Panc1 (cell line): ENCODE data around the gene SLC7A4. TPM values are rescaled to one million over a fixed set of nuclear protein-coding genes. Genes with fewer than 3 reads are reported as not detected.

ENCODE experiments used
- ATAC-seq: fragments of 200-7000 bp; cut with Tn5 transposase; 2 replicates; pipeline ENCODE4 v1.9.1; 2020; ENCODE audit warnings: mild to moderate bottlenecking, moderate library complexity
- BruUV-seq: library from RNA; stranded (reverse); fragments of 400-500 nt; replicated peaks from 2 replicates; lab custom pipeline; 2021; lab: Mats Ljungman, UMichigan
- CTCF ChIA-PET: fragments of 300-600 bp; sonication (Branson Sonifier 250); formaldehyde crosslinking; loops from one replicate; lab custom pipeline; 2022; ENCODE audit warnings: antibody characterized with exemption; lab: Charles Lee
- POLR2A ChIA-PET: fragments of 300-600 bp; sonication (Branson Sonifier 250); formaldehyde crosslinking; loops from one replicate; lab custom pipeline; 2022; ENCODE audit warnings: antibody characterized with exemption; lab: Charles Lee
- DNase-seq: peaks from one replicate; pipeline ENCODE4 v3.0.0-alpha.2; 2010; ENCODE audit warnings: low read depth, low spot score
- H3K27ac ChIP-seq: 2 replicates; pipeline ENCODE4 v1.5.1; 2011; ENCODE audit warnings: mild to moderate bottlenecking, low read length, inconsistent platforms
- H3K27me3 ChIP-seq: fragments of 200-500 bp; sonication (Bioruptor generic); 2 replicates; pipeline ENCODE4 v1.6.0; 2014; ENCODE audit warnings: low read length, inconsistent platforms; ENCODE audit not compliant: control insufficient read depth, insufficient read depth
- H3K36me3 ChIP-seq: fragments of 200-500 bp; sonication (Bioruptor generic); 2 replicates; pipeline ENCODE4 v1.5.1; 2014; ENCODE audit warnings: inconsistent platforms, mild to moderate bottlenecking, low read length, moderate library complexity; ENCODE audit not compliant: control insufficient read depth, insufficient read depth
- H3K4me1 ChIP-seq: 2 replicates; pipeline ENCODE4 v1.5.1; 2011; ENCODE audit warnings: inconsistent platforms, mild to moderate bottlenecking, low read length, moderate library complexity; ENCODE audit not compliant: control insufficient read depth, insufficient read depth
- H3K4me3 ChIP-seq, 2 experiments: 2 replicates each; pipeline ENCODE4 v1.5.1; 2011 to 2012; ENCODE audit warnings: low read depth in 2 of 2, low read length in 2 of 2, mild to moderate bottlenecking in 2 of 2, inconsistent platforms in 1 of 2, moderate library complexity in 1 of 2
- H3K9me3 ChIP-seq: fragments of 200-500 bp; sonication (Bioruptor generic); 2 replicates; pipeline ENCODE4 v1.5.1; 2014; ENCODE audit warnings: low read depth, mild to moderate bottlenecking, inconsistent platforms, low read length, moderate library complexity; ENCODE audit not compliant: control insufficient read depth, insufficient read depth
- CTCF ChIP-seq: fragments of 450-650 bp; IDR thresholded peaks from 2 replicates; pipeline ENCODE4 v1.5.1; 2017; ENCODE audit warnings: mild to moderate bottlenecking
- POLR2AphosphoS5 ChIP-seq: IDR thresholded peaks from 2 replicates; pipeline ENCODE4 v1.6.1; 2012; ENCODE audit warnings: mild to moderate bottlenecking, low read depth, low read length, moderate library complexity
- REST ChIP-seq, 2 experiments: IDR thresholded peaks; 2 replicates each; pipeline ENCODE4 v1.6.1; 2011 to 2012; ENCODE audit warnings: low read depth in 2 of 2, control low read depth in 1 of 2, low read length in 1 of 2, mild to moderate bottlenecking in 1 of 2, moderate library complexity in 1 of 2; ENCODE audit not compliant: insufficient read depth in 1 of 2
- SIN3A ChIP-seq: IDR thresholded peaks from 2 replicates; pipeline ENCODE4 v1.6.1; 2012; ENCODE audit warnings: low read depth, mild to moderate bottlenecking, low read length, moderate library complexity, borderline replicate concordance; ENCODE audit not compliant: insufficient read depth
- TCF7L2 ChIP-seq: IDR thresholded peaks from 2 replicates; pipeline ENCODE4 v1.6.1; 2011; ENCODE audit warnings: mild to moderate bottlenecking, low read depth, low read length, inconsistent platforms
- in situ Hi-C: cut with HindIII; loops from 2 replicates; pipeline ENCODE4 v1.10.0; 2016; ENCODE audit warnings: low sequenced_read_pairs, low pct_unique_long_range_greater_than_20kb
- intact Hi-C: fragments of 100-400 bp; cut with micrococcal nuclease; formaldehyde crosslinking; loops from one replicate; pipeline ENCODE4 v1.10.0; 2022; ENCODE audit not compliant: unreplicated experiment
- total RNA-seq: library from RNA; stranded (reverse); gene quantifications from one replicate; pipeline ENCODE4 v1.2.1, GENCODE V29; 2021; ENCODE audit not compliant: unreplicated experiment

The SLC7A4 gene
- total RNA-seq, 1 experiment from 2014 or later: not detected

DNA sequence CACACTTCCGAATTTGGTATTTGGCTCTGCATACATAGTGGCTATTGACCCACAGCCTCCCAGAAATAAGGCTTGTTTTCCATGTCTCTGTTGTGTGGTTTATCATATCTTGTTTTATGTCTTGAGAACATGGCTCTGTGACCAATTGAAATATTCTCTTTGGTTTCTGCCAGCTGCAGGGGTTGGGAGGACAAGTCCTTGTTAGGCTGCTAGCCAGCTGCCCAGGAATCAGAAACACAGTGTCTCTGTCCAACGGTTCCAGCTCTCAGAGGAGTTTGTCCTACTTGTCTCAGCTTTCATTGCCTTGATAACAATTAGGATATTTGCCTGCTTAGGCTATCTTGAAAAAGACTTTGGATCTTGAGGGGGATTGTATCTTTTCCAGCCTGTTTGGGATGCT is 6.0 kb upstream of the SLC7A4 start:
- DNase-seq: no peak
- in situ Hi-C loops: no loop called here
- Histone ChIP-seq H3K27me3 (no peaks in the 10 kb centered on the region), H3K9me3 (no peaks in the 10 kb centered on the region), H3K4me1 (no peaks in the 10 kb centered on the region), H3K36me3 (no peaks in the 10 kb centered on the region), H3K27ac (no peak overlapping the region), H3K4me3 (no peak overlapping the region)
- intact Hi-C loops: no loop called here
- TF ChIP-seq CTCF (no peak), POLR2AphosphoS5 (no peak), REST (IDR thresholded peaks at IDR 0.05; ENCODE audit: insufficient read depth in 1 of 2, low read depth in 2 of 2, low read length in 1 of 2) (no peak), TCF7L2 (no peak), SIN3A (no peak)
- no TSS peak for BruUV-seq
- ChIA-PET POLR2A (no interaction called here), CTCF (no interaction called here)
- no peak for ATAC-seq

DNA sequence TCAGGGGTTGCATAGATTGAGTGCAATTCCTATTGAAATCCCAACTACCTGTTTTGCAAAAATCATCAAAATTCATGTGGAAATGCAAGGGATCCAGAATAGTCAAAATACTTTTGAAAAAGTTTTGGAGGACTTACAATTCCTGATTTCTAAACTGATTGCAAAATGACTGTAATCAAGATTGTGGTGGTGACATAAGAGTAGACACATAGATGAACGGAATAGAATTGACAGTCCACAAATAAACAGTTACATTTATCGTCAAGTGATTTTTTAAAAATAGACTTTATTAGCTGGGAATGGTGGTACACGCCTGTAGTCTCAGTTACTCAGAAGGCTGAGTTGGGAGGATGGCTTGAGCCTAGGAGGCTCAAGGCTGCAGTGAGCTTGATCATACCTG is 2.6 kb upstream of the SLC7A4 start:
- DNase-seq (no peak), ATAC-seq (no peak)
- ChIA-PET CTCF (no interaction called here), POLR2A (no interaction called here)
- H3K27me3 ChIP-seq: no peaks in the 10 kb centered on the region
- TF ChIP-seq CTCF: no peak
- TF ChIP-seq REST (IDR thresholded peaks at IDR 0.05; ENCODE audit: insufficient read depth in 1 of 2, low read depth in 2 of 2, low read length in 1 of 2): no peak
- TF ChIP-seq TCF7L2: no peak
- no peak for TF ChIP-seq SIN3A
- no peak for TF ChIP-seq POLR2AphosphoS5
- no peaks in the 10 kb centered on the region for H3K4me1 ChIP-seq
- no peak overlapping the region for H3K27ac ChIP-seq
- no peaks in the 10 kb centered on the region for H3K9me3 ChIP-seq
- no TSS peak for BruUV-seq
- in situ Hi-C loops: no loop called here
- no peaks in the 10 kb centered on the region for H3K36me3 ChIP-seq
- H3K4me3 ChIP-seq: no peak overlapping the region
- intact Hi-C loops: no loop called here
